ENCODE data around the gene DNAI7. TPM values are rescaled to one million over a fixed set of nuclear protein-coding genes. Genes with fewer than 3 reads are reported as not detected.

DNAI7 gene
- polyA plus RNA-seq, 2 of the 4 experiments (the other 2 are of a cell fraction): 0.36 to 0.43 TPM

DNA sequence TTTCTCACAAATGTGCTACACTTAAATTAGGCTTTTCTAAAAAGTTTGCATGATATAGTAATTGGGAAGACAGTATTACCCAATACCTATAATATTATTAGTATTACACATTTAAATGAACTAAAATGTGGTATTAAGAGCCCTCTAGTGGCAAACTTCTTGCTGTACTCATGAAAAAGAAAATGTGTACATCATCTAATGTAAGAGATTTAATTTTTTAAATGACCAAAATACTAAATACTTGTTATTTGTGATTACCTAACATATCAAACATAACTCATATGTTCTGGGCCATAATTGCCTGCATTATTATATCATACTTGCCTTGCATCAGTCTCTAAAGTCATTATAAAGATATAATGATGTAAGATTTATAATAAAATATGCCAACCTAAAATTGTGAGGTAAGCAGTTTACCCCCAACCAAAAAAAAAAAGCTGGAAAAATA, 64.2 kb downstream of the DNAI7 start (continued):
- TF ChIP-seq CBX2 (IDR thresholded peaks at IDR 0.05; ENCODE audit: borderline replicate concordance, low read depth): no peak
- no peak for TF ChIP-seq ZSCAN20 (CRISPR knock-in tag; IDR thresholded peaks at IDR 0.05)
- TF ChIP-seq MYC (IDR thresholded peaks at IDR 0.05; ENCODE audit: borderline replicate concordance, low read length): no peak
- TF ChIP-seq RFX5 (IDR thresholded peaks at IDR 0.05): no peak
- TF ChIP-seq SREBF2 (IDR thresholded peaks at IDR 0.05): no peak

DNA sequence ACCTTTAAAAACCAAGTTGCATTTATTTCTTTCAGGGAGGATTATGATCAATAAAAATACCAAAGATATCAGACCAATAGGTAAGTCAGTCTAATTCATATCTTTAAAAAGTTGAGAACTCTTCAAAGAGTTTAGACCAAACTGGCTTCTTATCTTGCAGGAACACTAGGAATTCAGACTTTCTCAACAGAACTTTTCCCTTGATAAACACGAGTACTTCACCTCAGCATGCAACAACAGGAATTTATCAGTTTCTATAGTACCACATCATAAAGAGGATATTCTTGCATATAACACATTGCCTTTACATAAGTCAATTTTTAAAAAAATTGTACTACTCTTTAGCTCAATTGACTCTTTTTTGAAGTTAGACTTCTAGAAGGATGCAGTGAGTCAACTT, 68.2 kb downstream of the DNAI7 start:
- H3K4me3 ChIP-seq: no peak overlapping the region
- CTCF ChIA-PET: interaction anchor here (0.8 to 1.7 kb wide), 3 partner anchors 17 to 134 kb away, joined by 4 to 5 read pairs (median 4); no protein-coding TSS in a partner anchor
- POLR2A ChIA-PET: no interaction called here
- H3K4me2 ChIP-seq: no peak overlapping the region
- DNase-seq (ENCODE audit: low read depth in 1 of 2, low spot score in 1 of 2): no peak
- no peak for FAIRE-seq
- H3K4me1 ChIP-seq: no peaks in the 10 kb centered on the region
- no peak overlapping the region for H3K27ac ChIP-seq
- 14% methylated on average over 1 of the region's 1 CpG for WGBS (ENCODE audit: missing lambda C conversion rate)
- H3K9me3 ChIP-seq: no peaks in the 10 kb centered on the region
- ATAC-seq: no peak
- TF ChIP-seq KDM1A (IDR thresholded peaks at IDR 0.05; ENCODE audit: low read depth) (no peak), RCOR1 (IDR thresholded peaks at IDR 0.05; ENCODE audit: low read depth, low read length) (no peak), RARB (CRISPR knock-in tag; IDR thresholded peaks at IDR 0.05) (no peak), FOXS1 (CRISPR knock-in tag; IDR thresholded peaks at IDR 0.05) (no peak), E2F6 (IDR thresholded peaks at IDR 0.05; ENCODE audit: borderline replicate concordance, low read depth) (no peak), BCL3 (IDR thresholded peaks at IDR 0.05) (no peak), ZFP36 (IDR thresholded peaks at IDR 0.05; ENCODE audit: borderline replicate concordance, partially characterized antibody) (no peak), CTCF (IDR thresholded peaks at IDR 0.05) (no peak), TFCP2L1 (CRISPR knock-in tag; IDR thresholded peaks at IDR 0.05) (no peak), HEYL (CRISPR knock-in tag; IDR thresholded peaks at IDR 0.05) (no peak), FOSL2 (IDR thresholded peaks at IDR 0.05) (no peak), FOSL2 (CRISPR knock-in tag; IDR thresholded peaks at IDR 0.05) (no peak), POLR2A (IDR thresholded peaks at IDR 0.05; ENCODE audit: low read length) (no peak), EHMT2 (IDR thresholded peaks at IDR 0.05; ENCODE audit: low read depth) (no peak), CHD4 (IDR thresholded peaks at IDR 0.05; ENCODE audit: borderline replicate concordance) (no peak), MAZ (IDR thresholded peaks at IDR 0.05; ENCODE audit: borderline replicate concordance, low read depth, low read length) (no peak), HOXA7 (CRISPR knock-in tag; IDR thresholded peaks at IDR 0.05) (no peak)
- TF ChIP-seq, protein P1, sequence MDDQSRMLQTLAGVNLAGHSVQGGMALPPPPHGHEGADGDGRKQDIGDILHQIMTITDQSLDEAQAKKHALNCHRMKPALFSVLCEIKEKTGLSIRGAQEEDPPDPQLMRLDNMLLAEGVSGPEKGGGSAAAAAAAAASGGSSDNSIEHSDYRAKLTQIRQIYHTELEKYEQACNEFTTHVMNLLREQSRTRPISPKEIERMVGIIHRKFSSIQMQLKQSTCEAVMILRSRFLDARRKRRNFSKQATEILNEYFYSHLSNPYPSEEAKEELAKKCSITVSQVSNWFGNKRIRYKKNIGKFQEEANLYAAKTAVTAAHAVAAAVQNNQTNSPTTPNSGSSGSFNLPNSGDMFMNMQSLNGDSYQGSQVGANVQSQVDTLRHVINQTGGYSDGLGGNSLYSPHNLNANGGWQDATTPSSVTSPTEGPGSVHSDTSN (IDR thresholded peaks at IDR 0.05): no peak

- Histone ChIP-seq H3K4me3 (no peak overlapping the region), H3K4me1 (no peaks in the 10 kb centered on the region), H3K4me2 (no peak overlapping the region), H3K9me3 (no peaks in the 10 kb centered on the region), H3K27ac (no peak overlapping the region)
- CTCF ChIA-PET: interaction anchor here (0.8 to 1.3 kb wide), 2 partner anchors 16 to 135 kb away, joined by 3 to 4 read pairs; no protein-coding TSS in a partner anchor
- FAIRE-seq: no peak
- no peak for TF ChIP-seq JUNB (IDR thresholded peaks at IDR 0.05)
- no peak for TF ChIP-seq ESRRA (IDR thresholded peaks at IDR 0.05; ENCODE audit: borderline replicate concordance, low read length)
- no peak for TF ChIP-seq PHF8 (IDR thresholded peaks at IDR 0.05; ENCODE audit: borderline replicate concordance, low read depth)
- no peak for TF ChIP-seq CHD4 (IDR thresholded peaks at IDR 0.05; ENCODE audit: borderline replicate concordance)
- TF ChIP-seq SMC3 (IDR thresholded peaks at IDR 0.05): no peak
- TF ChIP-seq HDAC2 (IDR thresholded peaks at IDR 0.05): no peak
- TF ChIP-seq, protein P2, sequence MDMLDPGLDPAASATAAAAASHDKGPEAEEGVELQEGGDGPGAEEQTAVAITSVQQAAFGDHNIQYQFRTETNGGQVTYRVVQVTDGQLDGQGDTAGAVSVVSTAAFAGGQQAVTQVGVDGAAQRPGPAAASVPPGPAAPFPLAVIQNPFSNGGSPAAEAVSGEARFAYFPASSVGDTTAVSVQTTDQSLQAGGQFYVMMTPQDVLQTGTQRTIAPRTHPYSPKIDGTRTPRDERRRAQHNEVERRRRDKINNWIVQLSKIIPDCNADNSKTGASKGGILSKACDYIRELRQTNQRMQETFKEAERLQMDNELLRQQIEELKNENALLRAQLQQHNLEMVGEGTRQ (IDR thresholded peaks at IDR 0.05): no peak
- no peak for TF ChIP-seq EHMT2 (IDR thresholded peaks at IDR 0.05; ENCODE audit: low read depth)
- no peak for ATAC-seq
- no peak for DNase-seq (ENCODE audit: low read depth in 1 of 2, low spot score in 1 of 2)
- POLR2A ChIA-PET: no interaction called here
Observed at GRCh38 chr12:25126101-25126500, 68.9 kb downstream of the DNAI7 start.

Data from A549 (cell line).